Caco-2 (cell line): ENCODE data around the gene FAM135A. TPM values are rescaled to one million over a fixed set of nuclear protein-coding genes. Genes with fewer than 3 reads are reported as not detected.
A peak's percentile ranks its signal among the peaks of the same experiment; 100 is the strongest.

Experiments used
- BruUV-seq: library from RNA; stranded (reverse); fragments of 400-500 nt; replicated peaks from 2 replicates; lab custom pipeline; 2021; lab: Mats Ljungman, UMichigan
- CTCF ChIA-PET: fragments of 300-600 bp; sonication (Branson Sonifier 250); formaldehyde crosslinking; loops from one replicate; lab custom pipeline; 2022; ENCODE audit warnings: antibody characterized with exemption; lab: Charles Lee
- POLR2A ChIA-PET: fragments of 300-600 bp; sonication (Branson Sonifier 250); formaldehyde crosslinking; loops from one replicate; lab custom pipeline; 2022; ENCODE audit warnings: antibody characterized with exemption; lab: Charles Lee
- DNase-seq, 2 experiments: peaks; one replicate each; pipeline versions ENCODE4 v3.0.0 to v3.0.0-alpha.2; 2020 to 2022
- H3K27me3 ChIP-seq: replicated peaks from 2 replicates; pipeline ENCODE4 v1.6.0; 2011; ENCODE audit warnings: low read length; ENCODE audit not compliant: control insufficient read depth, insufficient read depth
- H3K36me3 ChIP-seq: 2 replicates; pipeline ENCODE4 v1.5.1; 2011; ENCODE audit warnings: low read length; ENCODE audit not compliant: control insufficient read depth, insufficient read depth
- H3K4me1 ChIP-seq: fragments of 250-450 bp; sonication (Bioruptor Pico); 2 replicates; pipeline ENCODE4 v1.5.1; 2020; ENCODE audit warnings: mild to moderate bottlenecking
- H3K4me3 ChIP-seq: 2 replicates; pipeline ENCODE4 v1.5.1; 2011; ENCODE audit warnings: low read depth, mild to moderate bottlenecking, control low read depth, low read length
- H3K9me3 ChIP-seq: fragments of 250-450 bp; sonication (Bioruptor Pico); 2 replicates; pipeline ENCODE4 v1.5.1; 2020; ENCODE audit warnings: mild to moderate bottlenecking, moderate library complexity
- H3K27ac Mint-ChIP-seq: one replicate; pipeline ENCODE4 v1.8.0; 2022; ENCODE audit warnings: mixed read lengths; ENCODE audit not compliant: unreplicated experiment
- H3K27me3 Mint-ChIP-seq: one replicate; pipeline ENCODE4 v1.8.0; 2022; ENCODE audit warnings: mixed read lengths; ENCODE audit not compliant: insufficient read depth, unreplicated experiment
- H3K36me3 Mint-ChIP-seq: one replicate; pipeline ENCODE4 v1.8.0; 2022; ENCODE audit warnings: mild to moderate bottlenecking, mixed read lengths; ENCODE audit not compliant: insufficient read depth, unreplicated experiment
- H3K4me1 Mint-ChIP-seq: one replicate; pipeline ENCODE4 v1.8.0; 2022; ENCODE audit warnings: low read depth, mixed read lengths; ENCODE audit not compliant: unreplicated experiment
- H3K4me3 Mint-ChIP-seq: one replicate; pipeline ENCODE4 v1.8.0; 2022; ENCODE audit warnings: mild to moderate bottlenecking, moderate library complexity, mixed read lengths; ENCODE audit not compliant: unreplicated experiment
- H3K9me3 Mint-ChIP-seq: one replicate; pipeline ENCODE4 v1.8.0; 2022; ENCODE audit warnings: mixed read lengths; ENCODE audit not compliant: unreplicated experiment
- intact Hi-C: fragments of 100-400 bp; cut with micrococcal nuclease; formaldehyde crosslinking; loops from one replicate; pipeline ENCODE4 v1.10.0; 2022; ENCODE audit not compliant: unreplicated experiment
- total RNA-seq: library from RNA; stranded (reverse); gene quantifications from 2 replicates; pipeline ENCODE4 v1.2.3, GENCODE V29; 2022
- TF ChIP-seq, protein P1 (sequence below), 2 experiments: fragments of 200-600 bp in 1 of 2; IDR thresholded peaks; 1 replicate in 1 of 2; 2 replicates in 1 of 2; pipeline versions ENCODE4 v1.5.1 to v1.8.0; 2011 to 2022; ENCODE audit warnings: antibody characterized with exemption in 1 of 2, control low read depth in 1 of 2, inconsistent platforms in 1 of 2, low read depth in 1 of 2, low read length in 1 of 2, mild to moderate bottlenecking in 1 of 2, moderate library complexity in 1 of 2; ENCODE audit not compliant: insufficient read depth in 1 of 2, severe bottlenecking in 1 of 2, unreplicated experiment in 1 of 2

Gene FAM135A
- total RNA-seq, 1 experiment from 2014 or later, result 18.7 TPM

DNA sequence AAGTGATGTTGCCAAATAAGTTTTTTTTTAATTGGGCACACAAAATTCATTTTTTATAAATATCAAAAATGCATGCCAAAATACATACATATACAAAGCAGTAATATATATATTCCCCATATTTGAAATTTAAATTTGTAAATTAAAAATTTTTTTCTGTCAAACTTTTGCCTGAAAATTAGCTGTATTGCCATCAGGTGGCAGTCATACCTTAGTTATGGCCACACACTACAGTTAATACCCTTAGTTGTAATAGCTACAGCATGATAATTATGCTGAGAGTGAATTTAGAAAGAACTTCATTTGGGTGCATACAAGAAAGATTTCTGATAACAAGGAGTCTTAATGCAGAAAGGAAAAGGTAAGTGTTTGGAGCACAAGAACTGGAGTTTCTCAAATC is 107.3 kb downstream of the FAM135A start:
- no peaks in the 10 kb centered on the region for H3K27me3 Mint-ChIP-seq
- H3K27ac Mint-ChIP-seq, result no peak overlapping the region
- POLR2A ChIA-PET, result no interaction called here
- H3K27me3 ChIP-seq, result no peaks in the 10 kb centered on the region
- DNase-seq, result no peak
- H3K4me3 Mint-ChIP-seq, result no peak overlapping the region
- TF ChIP-seq, protein P1, sequence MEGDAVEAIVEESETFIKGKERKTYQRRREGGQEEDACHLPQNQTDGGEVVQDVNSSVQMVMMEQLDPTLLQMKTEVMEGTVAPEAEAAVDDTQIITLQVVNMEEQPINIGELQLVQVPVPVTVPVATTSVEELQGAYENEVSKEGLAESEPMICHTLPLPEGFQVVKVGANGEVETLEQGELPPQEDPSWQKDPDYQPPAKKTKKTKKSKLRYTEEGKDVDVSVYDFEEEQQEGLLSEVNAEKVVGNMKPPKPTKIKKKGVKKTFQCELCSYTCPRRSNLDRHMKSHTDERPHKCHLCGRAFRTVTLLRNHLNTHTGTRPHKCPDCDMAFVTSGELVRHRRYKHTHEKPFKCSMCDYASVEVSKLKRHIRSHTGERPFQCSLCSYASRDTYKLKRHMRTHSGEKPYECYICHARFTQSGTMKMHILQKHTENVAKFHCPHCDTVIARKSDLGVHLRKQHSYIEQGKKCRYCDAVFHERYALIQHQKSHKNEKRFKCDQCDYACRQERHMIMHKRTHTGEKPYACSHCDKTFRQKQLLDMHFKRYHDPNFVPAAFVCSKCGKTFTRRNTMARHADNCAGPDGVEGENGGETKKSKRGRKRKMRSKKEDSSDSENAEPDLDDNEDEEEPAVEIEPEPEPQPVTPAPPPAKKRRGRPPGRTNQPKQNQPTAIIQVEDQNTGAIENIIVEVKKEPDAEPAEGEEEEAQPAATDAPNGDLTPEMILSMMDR (IDR thresholded peaks at IDR 0.05; ENCODE audit: insufficient read depth in 1 of 2, low read depth in 1 of 2, low read length in 1 of 2, severe bottlenecking in 1 of 2, unreplicated experiment in 1 of 2), result peak; percentile 23 to 33
- no peaks in the 10 kb centered on the region for H3K4me1 Mint-ChIP-seq
- BruUV-seq, result no TSS peak
- no peaks in the 10 kb centered on the region for H3K36me3 Mint-ChIP-seq
- CTCF ChIA-PET, result interaction anchor here (0.7 to 1.9 kb wide), 6 partner anchors 13 to 435 kb away, joined by 3 to 19 read pairs (median 7); no protein-coding TSS in a partner anchor
- H3K4me3 ChIP-seq, result no peak overlapping the region
- H3K4me1 ChIP-seq, result no peaks in the 10 kb centered on the region
- H3K9me3 Mint-ChIP-seq, result no peaks in the 10 kb centered on the region
- intact Hi-C loops, result loop anchor here (1.0 to 2.0 kb wide), 4 partner anchors 166 to 434 kb away; no protein-coding TSS in a partner anchor
- H3K9me3 ChIP-seq, result no peaks in the 10 kb centered on the region
- no peaks in the 10 kb centered on the region; the same call in none of the 2 replicates for H3K36me3 ChIP-seq

DNA sequence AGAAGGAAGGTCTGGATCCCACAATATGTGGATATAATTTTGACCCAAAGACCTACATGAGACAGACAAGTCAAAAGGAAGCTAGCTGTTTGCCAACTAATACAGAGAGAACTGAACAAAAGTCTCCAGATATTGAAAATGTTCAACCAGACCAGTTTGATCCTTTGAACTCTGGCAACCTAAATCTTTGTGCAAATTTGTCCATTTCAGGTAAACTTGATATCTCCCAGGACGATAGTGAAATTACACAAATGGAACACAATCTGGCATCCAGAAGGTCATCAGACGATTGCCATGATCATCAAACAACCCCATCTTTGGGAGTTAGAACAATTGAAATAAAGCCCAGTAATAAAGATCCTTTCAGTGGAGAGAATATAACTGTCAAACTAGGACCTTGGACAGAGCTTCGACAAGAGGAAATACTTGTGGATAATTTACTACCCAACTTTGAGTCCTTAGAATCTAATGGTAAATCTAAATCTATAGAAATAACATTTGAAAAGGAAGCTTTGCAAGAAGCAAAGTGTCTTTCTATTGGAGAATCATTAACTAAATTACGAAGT is 111.5 kb downstream of the FAM135A start:
- H3K4me1 ChIP-seq, result no peaks in the 10 kb centered on the region
- H3K4me3 Mint-ChIP-seq, result no peak overlapping the region
- H3K4me1 Mint-ChIP-seq, result no peaks in the 10 kb centered on the region
- no TSS peak for BruUV-seq
- H3K36me3 Mint-ChIP-seq, result no peaks in the 10 kb centered on the region
- no peaks in the 10 kb centered on the region for H3K9me3 Mint-ChIP-seq
- CTCF ChIA-PET, result no interaction called here
- no peaks in the 10 kb centered on the region for H3K9me3 ChIP-seq
- H3K27ac Mint-ChIP-seq, result no peak overlapping the region
- POLR2A ChIA-PET, result no interaction called here
- no peak overlapping the region for H3K4me3 ChIP-seq
- no peak for DNase-seq
- intact Hi-C loops, result no loop called here
- H3K36me3 ChIP-seq, result no peaks in the 10 kb centered on the region; the same call in 1 of the 2 replicates
- no peaks in the 10 kb centered on the region for H3K27me3 Mint-ChIP-seq
- no peaks in the 10 kb centered on the region for H3K27me3 ChIP-seq
- TF ChIP-seq, protein P1 (IDR thresholded peaks at IDR 0.05; ENCODE audit: insufficient read depth in 1 of 2, low read depth in 1 of 2, low read length in 1 of 2, severe bottlenecking in 1 of 2, unreplicated experiment in 1 of 2), result no peak

DNA sequence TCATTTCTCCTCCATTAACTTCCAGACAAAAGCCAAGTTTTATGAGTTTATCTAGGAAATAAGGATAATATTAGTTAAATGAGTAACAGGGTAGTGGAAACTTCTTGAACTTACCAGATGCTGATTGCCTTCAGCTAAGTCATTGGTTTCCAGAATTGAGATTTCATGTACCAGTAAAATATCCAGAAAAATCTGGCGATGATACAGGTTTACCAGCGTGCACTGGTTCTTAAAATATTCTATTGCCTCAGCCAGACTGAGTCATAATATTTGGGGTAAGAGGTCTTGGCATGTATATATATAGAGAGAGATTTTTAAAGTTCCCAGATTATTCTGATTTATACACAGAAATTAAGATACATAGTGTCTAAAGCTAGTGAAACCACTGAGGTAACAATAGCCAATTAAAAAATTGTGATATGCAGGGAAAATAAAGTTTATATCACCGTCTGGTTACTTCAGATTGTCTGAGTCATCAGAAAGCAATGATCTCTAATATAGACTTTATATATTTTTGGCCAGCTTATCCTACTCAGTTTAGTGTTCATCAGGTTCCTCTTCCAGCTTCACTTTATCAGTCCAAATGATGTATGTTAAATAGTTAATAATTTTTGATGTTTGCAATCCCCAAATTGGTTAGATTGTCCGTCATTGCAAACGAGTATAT is 113.9 kb downstream of the FAM135A start:
- ChIA-PET POLR2A (no interaction called here), CTCF (no interaction called here)
- Histone ChIP-seq H3K4me1 (no peaks in the 10 kb centered on the region), H3K9me3 (no peaks in the 10 kb centered on the region; the same call in 1 of the 2 replicates), H3K4me3 (no peak overlapping the region), H3K36me3 (no peaks in the 10 kb centered on the region), H3K27me3 (no peaks in the 10 kb centered on the region)
- no peaks in the 10 kb centered on the region for H3K27me3 Mint-ChIP-seq
- no peaks in the 10 kb centered on the region for H3K9me3 Mint-ChIP-seq
- no peaks in the 10 kb centered on the region for H3K4me1 Mint-ChIP-seq
- TF ChIP-seq, protein P1 (IDR thresholded peaks at IDR 0.05; ENCODE audit: insufficient read depth in 1 of 2, low read depth in 1 of 2, low read length in 1 of 2, severe bottlenecking in 1 of 2, unreplicated experiment in 1 of 2), result no peak
- no peak overlapping the region for H3K27ac Mint-ChIP-seq
- no TSS peak for BruUV-seq
- no peaks in the 10 kb centered on the region for H3K36me3 Mint-ChIP-seq
- DNase-seq, result no peak
- H3K4me3 Mint-ChIP-seq, result no peak overlapping the region
- intact Hi-C loops, result no loop called here
